B cell (primary cell): ENCODE data around the gene GABRG3. TPM values are rescaled to one million over a fixed set of nuclear protein-coding genes. Genes with fewer than 3 reads are reported as not detected.

Experiments
- ATAC-seq: fragments of 200-7000 bp; cut with Tn5 transposase; one replicate; pipeline ENCODE4 v1.10.0; 2021; ENCODE audit warnings: low read depth, mild to moderate bottlenecking, moderate number of reproducible peaks, moderate library complexity
- CTCF ChIA-PET: fragments of 350-600 bp; sonication (Branson Sonifier 250); formaldehyde crosslinking; loops from one replicate; lab custom pipeline; 2021; ENCODE audit warnings: antibody characterized with exemption, inconsistent platforms; lab: Charles Lee
- POLR2A ChIA-PET: fragments of 350-600 bp; sonication (Branson Sonifier 250); formaldehyde crosslinking; loops from one replicate; lab custom pipeline; 2021; ENCODE audit warnings: antibody characterized with exemption; lab: Charles Lee
- DNase-seq: peaks from one replicate; pipeline ENCODE4 v3.0.0; 2013
- H2AFZ ChIP-seq: 2 replicates; pipeline ENCODE4 v1.6.1; 2012; ENCODE audit warnings: mild to moderate bottlenecking, low read depth, low read length; ENCODE audit not compliant: insufficient read depth, poor library complexity, severe bottlenecking
- H3K27ac ChIP-seq, 2 donors: 1 replicate in 1 of 2; 2 replicates in 1 of 2; pipeline ENCODE4 v1.5.1; 2012 to 2013; ENCODE audit warnings: low read length in 2 of 2, mild to moderate bottlenecking in 2 of 2, moderate library complexity in 1 of 2
- H3K27me3 ChIP-seq, 4 experiments: fragments of 200-600 bp in 1 of 4; sonication (generic) in 1 of 4; replicated peaks in 1 of 4; 1 replicate in 2 of 4; 2 replicates in 2 of 4; pipeline versions ENCODE4 v1.6.1 to v1.7.0; 2013 to 2016; ENCODE audit warnings: low read length in 3 of 4, mild to moderate bottlenecking in 2 of 4, mixed read lengths in 1 of 4, moderate library complexity in 1 of 4; ENCODE audit not compliant: insufficient read depth in 4 of 4, control insufficient read depth in 3 of 4; ENCODE audit errors: control extremely low read depth in 1 of 4
- H3K36me3 ChIP-seq, 2 experiments: replicated peaks in 1 of 2; 1 replicate in 1 of 2; 2 replicates in 1 of 2; pipeline versions ENCODE4 v1.6.1 to v1.7.1; 2013; ENCODE audit warnings: low read length in 1 of 2; ENCODE audit not compliant: insufficient read depth in 2 of 2, control insufficient read depth in 1 of 2; ENCODE audit errors: control extremely low read depth in 1 of 2, extremely low read depth in 1 of 2
- H3K4me1 ChIP-seq, 2 donors: fragments of 200-600 bp in 1 of 2; sonication (generic) in 1 of 2; 1 replicate in 1 of 2; 2 replicates in 1 of 2; pipeline versions ENCODE4 v1.5.1 to v1.6.1; 2013 to 2017; ENCODE audit warnings: low read length in 2 of 2; ENCODE audit not compliant: control insufficient read depth in 2 of 2, insufficient read depth in 2 of 2
- H3K4me2 ChIP-seq: replicated peaks from 2 replicates; pipeline ENCODE3; 2012; ENCODE audit warnings: mild to moderate bottlenecking, low read depth, low read length; ENCODE audit not compliant: poor library complexity, severe bottlenecking
- H3K4me3 ChIP-seq, 5 experiments: fragments of 200-600 bp in 1 of 5; sonication (generic) in 1 of 5; 1 replicate in 3 of 5; 2 replicates in 2 of 5; pipeline versions ENCODE4 v1.5.1 to v1.7.0; 2011 to 2016; ENCODE audit warnings: low read length in 4 of 5, mild to moderate bottlenecking in 4 of 5, low read depth in 2 of 5, control low read depth in 1 of 5, moderate library complexity in 1 of 5; ENCODE audit not compliant: insufficient read depth in 1 of 5; ENCODE audit errors: control extremely low read depth in 1 of 5, extremely low read depth in 1 of 5
- H3K79me2 ChIP-seq: fragments of 200-600 bp; sonication (generic); one replicate; pipeline ENCODE4 v1.6.0; 2016; ENCODE audit warnings: low read length; ENCODE audit not compliant: control insufficient read depth, insufficient read depth
- H3K9ac ChIP-seq: fragments of 200-600 bp; sonication (generic); 2 replicates; pipeline ENCODE4 v1.6.1; 2017; ENCODE audit warnings: mild to moderate bottlenecking, low read length, moderate library complexity
- H3K9me3 ChIP-seq, 3 donors: one replicate each; pipeline versions ENCODE4 v1.6.1 to v1.7.1; 2013; ENCODE audit warnings: low read length in 2 of 3; ENCODE audit not compliant: control insufficient read depth in 2 of 3, insufficient read depth in 1 of 3; ENCODE audit errors: control extremely low read depth in 1 of 3
- H4K20me1 ChIP-seq: 2 replicates; pipeline ENCODE4 v1.6.0; 2012; ENCODE audit warnings: mild to moderate bottlenecking, low read length; ENCODE audit not compliant: insufficient read depth, control insufficient read depth, poor library complexity, severe bottlenecking
- H3K27ac Mint-ChIP-seq: one replicate; pipeline ENCODE4 v1.8.0; 2021; ENCODE audit warnings: mixed read lengths
- H3K27me3 Mint-ChIP-seq: one replicate; pipeline ENCODE4 v1.8.0; 2021; ENCODE audit warnings: mixed read lengths
- H3K4me1 Mint-ChIP-seq: one replicate; pipeline ENCODE4 v1.8.0; 2021; ENCODE audit warnings: mixed read lengths
- H3K4me3 Mint-ChIP-seq: one replicate; pipeline ENCODE4 v1.8.0; 2021; ENCODE audit warnings: mixed read lengths
- H3K9me3 Mint-ChIP-seq: one replicate; pipeline ENCODE4 v1.8.0; 2022; ENCODE audit warnings: mixed read lengths; ENCODE audit not compliant: insufficient read depth
- EZH2 ChIP-seq: IDR thresholded peaks from 2 replicates; pipeline ENCODE4 v1.6.1; 2012; ENCODE audit warnings: borderline replicate concordance, low read depth, mild to moderate bottlenecking, moderate library complexity, low read length; ENCODE audit not compliant: insufficient read depth, poor library complexity, severe bottlenecking
- WGBS: methylation state at CpG from one replicate; pipeline ENCODE4 v1.1.5; 2013; ENCODE audit warnings: missing lambda C conversion rate; ENCODE audit not compliant: insufficient coverage; 5-methylcytosine and 5-hydroxymethylcytosine counted together
- intact Hi-C: fragments of 100-400 bp; cut with micrococcal nuclease; formaldehyde crosslinking; loops from one replicate; pipeline ENCODE4 v1.10.0; 2022
- polyA plus RNA-seq: library from polyadenylated mRNA; depleted of rRNA; stranded (reverse); fragments of >200 nt; gene quantifications from 2 replicates; pipeline ENCODE4 v1.2.3, GENCODE V29; 2012
- total RNA-seq, 2 donors: library from RNA; stranded (reverse); fragments of 120-200 nt in 1 of 2; gene quantifications; 1 replicate in 1 of 2; 2 replicates in 1 of 2; pipeline versions ENCODE4 v1.2.3 to v1.2.4, GENCODE V29; 2013 to 2022
- TF ChIP-seq, protein P1 (sequence below): fragments of 200-600 bp; IDR thresholded peaks from one replicate; pipeline ENCODE4 v1.8.0; 2022; ENCODE audit warnings: antibody characterized with exemption, mild to moderate bottlenecking

Gene GABRG3
- total and polyA plus RNA-seq, 2 donors (not counting 1 experiment from before 2014, with no cell fraction given): not detected

- no peaks in the 10 kb centered on the region for H4K20me1 ChIP-seq
- WGBS: 86% methylated on average over 3 of the region's 3 CpGs
- no peak overlapping the region for H3K4me2 ChIP-seq
- ATAC-seq (no peak), DNase-seq (no peak)
- TF ChIP-seq EZH2: no peak
- TF ChIP-seq, protein P1, sequence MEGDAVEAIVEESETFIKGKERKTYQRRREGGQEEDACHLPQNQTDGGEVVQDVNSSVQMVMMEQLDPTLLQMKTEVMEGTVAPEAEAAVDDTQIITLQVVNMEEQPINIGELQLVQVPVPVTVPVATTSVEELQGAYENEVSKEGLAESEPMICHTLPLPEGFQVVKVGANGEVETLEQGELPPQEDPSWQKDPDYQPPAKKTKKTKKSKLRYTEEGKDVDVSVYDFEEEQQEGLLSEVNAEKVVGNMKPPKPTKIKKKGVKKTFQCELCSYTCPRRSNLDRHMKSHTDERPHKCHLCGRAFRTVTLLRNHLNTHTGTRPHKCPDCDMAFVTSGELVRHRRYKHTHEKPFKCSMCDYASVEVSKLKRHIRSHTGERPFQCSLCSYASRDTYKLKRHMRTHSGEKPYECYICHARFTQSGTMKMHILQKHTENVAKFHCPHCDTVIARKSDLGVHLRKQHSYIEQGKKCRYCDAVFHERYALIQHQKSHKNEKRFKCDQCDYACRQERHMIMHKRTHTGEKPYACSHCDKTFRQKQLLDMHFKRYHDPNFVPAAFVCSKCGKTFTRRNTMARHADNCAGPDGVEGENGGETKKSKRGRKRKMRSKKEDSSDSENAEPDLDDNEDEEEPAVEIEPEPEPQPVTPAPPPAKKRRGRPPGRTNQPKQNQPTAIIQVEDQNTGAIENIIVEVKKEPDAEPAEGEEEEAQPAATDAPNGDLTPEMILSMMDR: no peak
- no peak overlapping the region for H3K9ac ChIP-seq
- Mint-ChIP-seq H3K4me3 (no peak overlapping the region), H3K27ac (no peak overlapping the region), H3K27me3 (no peaks in the 10 kb centered on the region), H3K9me3 (no peaks in the 10 kb centered on the region), H3K4me1 (no peaks in the 10 kb centered on the region)
- CTCF ChIA-PET: no interaction called here
- no peaks in the 10 kb centered on the region for H3K79me2 ChIP-seq
- H3K27me3 ChIP-seq: no peaks in the 10 kb centered on the region
- no peaks in the 10 kb centered on the region for H3K4me1 ChIP-seq
- no peaks in the 10 kb centered on the region for H3K36me3 ChIP-seq
- intact Hi-C loops: no loop called here
- H3K9me3 ChIP-seq: peaks cover 0 to 3% (median 0%) of the 10 kb centered on the region in 3 donors
- H3K27ac ChIP-seq: no peak overlapping the region
- POLR2A ChIA-PET: no interaction called here
- no peak overlapping the region for H2AFZ ChIP-seq
- no peak overlapping the region for H3K4me3 ChIP-seq
Observed at GRCh38 chr15:27480642-27481041, 509.7 kb downstream of the GABRG3 start.

DNA sequence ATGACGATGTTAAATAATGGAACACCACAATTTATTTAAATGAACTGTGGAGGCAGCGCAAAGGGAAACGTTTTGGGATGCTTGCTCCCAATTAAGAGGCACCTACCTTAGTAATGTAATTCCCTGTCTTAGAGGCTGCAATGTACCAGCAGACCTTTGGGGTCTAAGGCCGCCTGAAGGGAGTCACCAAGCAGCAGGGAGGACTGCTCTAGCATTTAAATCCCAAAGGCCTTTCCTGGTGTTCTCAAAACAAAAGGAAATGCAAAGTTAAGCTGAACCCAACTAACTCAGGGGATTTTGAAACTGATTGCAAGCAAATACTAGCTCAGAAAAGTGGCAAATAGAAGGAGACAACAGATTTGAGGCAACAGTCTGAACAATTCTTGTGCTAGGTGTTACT lies 510.8 kb downstream of the GABRG3 start:
- no peaks in the 10 kb centered on the region for H3K27me3 Mint-ChIP-seq

More for the DNA sequence above, 510.8 kb downstream of the GABRG3 start:
- 82% methylated on average over 1 of the region's 4 CpGs for WGBS
- no peak overlapping the region for H3K27ac ChIP-seq
- H3K27me3 ChIP-seq: no peaks in the 10 kb centered on the region
- TF ChIP-seq, protein P1: no peak
- no peak for TF ChIP-seq EZH2
- H3K36me3 ChIP-seq: no peaks in the 10 kb centered on the region
- intact Hi-C loops: no loop called here
- no peak overlapping the region for H3K4me3 Mint-ChIP-seq
- ChIA-PET CTCF (no interaction called here), POLR2A (no interaction called here)
- H3K27ac Mint-ChIP-seq: no peak overlapping the region
- H3K9ac ChIP-seq: no peak overlapping the region
- no peaks in the 10 kb centered on the region for H3K4me1 ChIP-seq
- no peaks in the 10 kb centered on the region for H3K79me2 ChIP-seq
- H2AFZ ChIP-seq: no peak overlapping the region
- no peak overlapping the region for H3K4me2 ChIP-seq
- no peaks in the 10 kb centered on the region for H3K4me1 Mint-ChIP-seq
- no peak overlapping the region for H3K4me3 ChIP-seq
- no peaks in the 10 kb centered on the region for H3K9me3 Mint-ChIP-seq
- H3K9me3 ChIP-seq: peaks cover 0 to 3% (median 0%) of the 10 kb centered on the region in 3 donors
- DNase-seq (no peak), ATAC-seq (no peak)
- no peaks in the 10 kb centered on the region for H4K20me1 ChIP-seq
